Activated B cell treated with CpG ODN at 0.5 μM for 24 hours (primary cell): ENCODE results near the gene CTIF. TPM values are rescaled to one million over a fixed set of nuclear protein-coding genes. Genes with fewer than 3 reads are reported as not detected.

Experiments
- ATAC-seq: fragments of 200-7000 bp; cut with Tn5 transposase; one replicate; pipeline ENCODE4 v1.10.0; 2021; ENCODE audit warnings: low read depth, mild to moderate bottlenecking, moderate library complexity
- CTCF ChIA-PET: fragments of 350-600 bp; sonication (Branson Sonifier 250); formaldehyde crosslinking; loops from one replicate; lab custom pipeline; 2021; ENCODE audit warnings: antibody characterized with exemption; lab: Charles Lee
- POLR2A ChIA-PET: fragments of 350-600 bp; sonication (Branson Sonifier 250); formaldehyde crosslinking; loops from one replicate; lab custom pipeline; 2021; ENCODE audit warnings: antibody characterized with exemption; lab: Charles Lee
- DNase-seq: peaks from one replicate; pipeline ENCODE4 v3.0.0; 2022
- H3K27ac Mint-ChIP-seq: one replicate; pipeline ENCODE4 v1.8.0; 2020; ENCODE audit warnings: mixed read lengths
- H3K27me3 Mint-ChIP-seq: one replicate; pipeline ENCODE4 v1.8.0; 2021; ENCODE audit warnings: mixed read lengths
- H3K36me3 Mint-ChIP-seq: one replicate; pipeline ENCODE4 v1.8.0; 2021; ENCODE audit warnings: low read depth, mixed read lengths
- H3K4me1 Mint-ChIP-seq: one replicate; pipeline ENCODE4 v1.8.0; 2021; ENCODE audit warnings: mixed read lengths
- H3K4me3 Mint-ChIP-seq: one replicate; pipeline ENCODE4 v1.8.0; 2020; ENCODE audit warnings: mild to moderate bottlenecking, mixed read lengths
- H3K9me3 Mint-ChIP-seq: one replicate; pipeline ENCODE4 v1.8.0; 2020; ENCODE audit warnings: mixed read lengths
- intact Hi-C: fragments of 100-400 bp; cut with micrococcal nuclease; formaldehyde crosslinking; loops from one replicate; pipeline ENCODE4 v1.15.1; 2024
- total RNA-seq: library from RNA; stranded (reverse); gene quantifications from 2 replicates; pipeline ENCODE4 v1.2.3, GENCODE V29; 2022
- TF ChIP-seq, protein P1 (sequence below): fragments of 200-600 bp; IDR thresholded peaks from one replicate; pipeline ENCODE4 v1.8.0; 2022; ENCODE audit warnings: antibody characterized with exemption, mild to moderate bottlenecking

CTIF gene
- total RNA-seq, 1 donor from 2014 or later, result 9.3 TPM

DNA sequence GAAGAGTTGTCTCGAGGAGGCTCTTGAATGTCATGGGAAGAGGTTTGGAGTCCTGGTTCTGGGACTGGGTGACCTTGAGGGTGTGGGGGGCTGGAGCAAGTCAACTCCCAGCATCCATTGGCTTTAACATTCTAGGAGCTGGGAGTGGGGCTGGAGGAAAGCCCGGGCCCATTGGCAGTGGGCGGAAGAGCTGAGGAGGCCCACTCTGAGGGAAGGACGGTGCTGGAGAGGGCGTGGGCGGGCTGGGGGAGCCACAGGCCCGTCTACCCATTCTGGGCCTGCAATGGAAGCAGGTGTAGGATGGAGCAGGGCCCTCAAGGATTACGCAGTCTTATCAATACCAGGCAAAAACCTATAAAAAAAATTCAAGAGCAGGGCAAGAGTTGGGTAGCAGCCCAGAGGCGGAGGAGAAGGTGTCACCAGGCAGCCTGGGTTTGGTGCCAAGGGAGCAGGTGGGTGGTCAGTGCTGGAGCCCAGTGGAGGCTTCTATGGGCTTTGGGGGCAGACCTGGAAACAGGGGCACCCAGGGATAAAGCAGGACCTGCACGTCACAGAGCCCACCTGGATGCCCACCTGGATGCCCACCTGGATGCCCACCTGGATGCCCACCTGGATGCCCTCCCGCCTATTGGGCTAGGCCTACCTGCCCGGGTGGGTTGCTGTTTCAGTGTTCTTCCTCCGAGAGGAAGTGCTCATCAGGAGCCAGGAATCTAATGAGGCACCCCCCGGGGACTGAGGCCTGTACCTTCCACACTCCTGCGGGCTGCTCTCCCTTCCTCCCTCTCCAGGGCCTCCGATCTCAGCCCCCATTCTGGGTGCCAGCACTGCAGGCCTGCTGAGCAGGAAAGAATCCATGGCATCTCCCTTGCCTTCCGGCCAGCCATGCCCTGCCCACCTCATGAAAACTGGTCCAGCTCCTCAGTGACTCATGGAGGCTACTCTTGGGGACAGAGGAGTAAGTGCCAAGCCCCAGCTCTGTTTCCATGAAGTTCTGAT, 71.3 kb downstream of the CTIF start:
- CTCF ChIA-PET, result no interaction called here
- Mint-ChIP-seq H3K36me3 (no peaks in the 10 kb centered on the region), H3K27ac (no peak overlapping the region), H3K27me3 (no peaks in the 10 kb centered on the region), H3K4me1 (no peaks in the 10 kb centered on the region), H3K4me3 (no peak overlapping the region), H3K9me3 (no peaks in the 10 kb centered on the region)
- intact Hi-C loops, result no loop called here
- POLR2A ChIA-PET, result no interaction called here
- TF ChIP-seq, protein P1, sequence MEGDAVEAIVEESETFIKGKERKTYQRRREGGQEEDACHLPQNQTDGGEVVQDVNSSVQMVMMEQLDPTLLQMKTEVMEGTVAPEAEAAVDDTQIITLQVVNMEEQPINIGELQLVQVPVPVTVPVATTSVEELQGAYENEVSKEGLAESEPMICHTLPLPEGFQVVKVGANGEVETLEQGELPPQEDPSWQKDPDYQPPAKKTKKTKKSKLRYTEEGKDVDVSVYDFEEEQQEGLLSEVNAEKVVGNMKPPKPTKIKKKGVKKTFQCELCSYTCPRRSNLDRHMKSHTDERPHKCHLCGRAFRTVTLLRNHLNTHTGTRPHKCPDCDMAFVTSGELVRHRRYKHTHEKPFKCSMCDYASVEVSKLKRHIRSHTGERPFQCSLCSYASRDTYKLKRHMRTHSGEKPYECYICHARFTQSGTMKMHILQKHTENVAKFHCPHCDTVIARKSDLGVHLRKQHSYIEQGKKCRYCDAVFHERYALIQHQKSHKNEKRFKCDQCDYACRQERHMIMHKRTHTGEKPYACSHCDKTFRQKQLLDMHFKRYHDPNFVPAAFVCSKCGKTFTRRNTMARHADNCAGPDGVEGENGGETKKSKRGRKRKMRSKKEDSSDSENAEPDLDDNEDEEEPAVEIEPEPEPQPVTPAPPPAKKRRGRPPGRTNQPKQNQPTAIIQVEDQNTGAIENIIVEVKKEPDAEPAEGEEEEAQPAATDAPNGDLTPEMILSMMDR, result no peak
- no peak for DNase-seq
- ATAC-seq, result no peak

DNA sequence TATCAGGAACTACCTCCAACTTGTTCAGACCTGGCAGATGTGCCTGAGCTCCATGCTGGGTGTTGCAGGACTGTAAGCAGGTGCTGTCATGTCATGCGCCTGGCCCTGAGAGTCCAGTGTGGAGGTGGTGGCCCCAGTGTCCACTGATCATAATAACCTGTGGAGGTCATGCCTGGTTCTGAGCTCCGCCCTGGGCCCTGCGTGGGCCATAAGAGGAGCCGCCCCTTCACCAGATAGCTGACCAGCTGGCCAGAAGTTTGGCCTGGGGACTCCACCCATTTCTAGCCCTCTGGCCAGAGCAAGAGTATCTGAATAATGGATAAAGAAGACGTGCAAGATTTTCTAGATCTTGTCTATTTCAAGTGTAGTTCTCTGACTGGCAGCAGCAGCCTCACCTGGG, 72.4 kb downstream of the CTIF start:
- intact Hi-C loops, result no loop called here

DNA sequence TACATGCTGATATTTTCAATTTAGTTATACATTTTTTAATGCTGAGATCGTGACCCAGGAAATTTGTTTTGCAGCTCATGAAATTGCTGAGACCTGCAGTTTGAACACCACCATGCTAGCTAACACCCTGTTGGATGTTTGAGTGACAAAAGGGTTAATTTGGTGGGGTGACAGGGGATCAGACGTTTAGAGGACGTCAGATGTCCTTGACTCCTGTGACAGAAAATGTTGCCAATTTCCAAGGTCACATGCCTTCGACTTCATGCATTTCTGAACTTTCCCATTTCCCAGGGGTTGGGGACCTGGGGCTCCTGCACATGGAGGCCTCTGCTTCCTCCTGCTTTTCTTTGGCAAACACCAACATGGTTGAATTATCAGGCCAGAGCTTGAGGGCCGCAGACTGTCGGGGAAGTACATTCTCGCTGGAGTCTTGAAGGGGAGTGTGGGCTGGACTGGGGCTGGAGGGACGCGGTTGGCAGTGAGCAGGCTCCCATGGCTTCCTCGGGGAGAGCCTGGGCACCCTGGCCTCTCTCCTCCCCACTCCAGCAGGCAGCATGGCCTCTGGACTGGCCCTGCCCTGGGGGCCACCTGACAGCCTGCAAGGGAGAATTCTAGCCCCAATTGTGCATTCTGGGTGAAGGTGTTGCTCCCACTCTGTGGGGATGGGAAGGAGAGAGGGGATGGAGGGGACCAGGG, 73.1 kb downstream of the CTIF start:
- no peak for DNase-seq
- POLR2A ChIA-PET, result no interaction called here

More for the DNA sequence above, 72.4 kb downstream of the CTIF start:
- Mint-ChIP-seq H3K9me3 (no peaks in the 10 kb centered on the region), H3K36me3 (no peaks in the 10 kb centered on the region), H3K27me3 (no peaks in the 10 kb centered on the region), H3K27ac (no peak overlapping the region), H3K4me3 (no peak overlapping the region), H3K4me1 (no peaks in the 10 kb centered on the region)
- ATAC-seq, result no peak
- TF ChIP-seq, protein P1, result no peak
- no peak for DNase-seq
- ChIA-PET CTCF (no interaction called here), POLR2A (no interaction called here)

DNA sequence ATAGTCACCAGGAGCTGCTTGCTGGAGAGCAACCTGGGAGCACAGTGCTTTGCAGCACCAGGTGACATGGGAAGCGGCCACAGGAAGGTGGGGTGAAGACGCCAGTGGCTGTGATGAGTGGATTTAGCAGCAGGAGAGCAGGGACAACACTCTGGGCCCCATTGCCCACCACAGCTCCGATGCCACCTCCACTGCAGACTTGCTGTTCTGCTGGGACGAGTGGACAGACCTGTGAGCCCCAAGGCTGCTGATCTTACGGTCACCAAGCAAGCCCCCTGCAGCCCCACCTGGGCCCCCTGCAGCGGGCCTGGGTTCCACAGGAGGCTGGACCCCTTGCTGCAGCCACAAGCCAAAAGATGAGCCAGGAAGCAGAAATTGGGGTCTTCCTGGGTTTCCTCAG, 73.7 kb downstream of the CTIF start:
- no peaks in the 10 kb centered on the region for H3K27me3 Mint-ChIP-seq
- TF ChIP-seq, protein P1, result no peak
- CTCF ChIA-PET, result no interaction called here
- no peak overlapping the region for H3K4me3 Mint-ChIP-seq
- no peaks in the 10 kb centered on the region for H3K36me3 Mint-ChIP-seq
- intact Hi-C loops, result no loop called here
- H3K4me1 Mint-ChIP-seq, result no peaks in the 10 kb centered on the region
- H3K27ac Mint-ChIP-seq, result no peak overlapping the region
- no peak for ATAC-seq
- no peaks in the 10 kb centered on the region for H3K9me3 Mint-ChIP-seq
- DNase-seq, result no peak
- POLR2A ChIA-PET, result no interaction called here

More for the DNA sequence above, 73.1 kb downstream of the CTIF start:
- Mint-ChIP-seq H3K4me3 (no peak overlapping the region), H3K9me3 (no peaks in the 10 kb centered on the region), H3K27ac (no peak overlapping the region), H3K4me1 (no peaks in the 10 kb centered on the region), H3K36me3 (no peaks in the 10 kb centered on the region), H3K27me3 (no peaks in the 10 kb centered on the region)
- TF ChIP-seq, protein P1, result no peak
- no peak for ATAC-seq
- intact Hi-C loops, result no loop called here
- CTCF ChIA-PET, result no interaction called here

DNA sequence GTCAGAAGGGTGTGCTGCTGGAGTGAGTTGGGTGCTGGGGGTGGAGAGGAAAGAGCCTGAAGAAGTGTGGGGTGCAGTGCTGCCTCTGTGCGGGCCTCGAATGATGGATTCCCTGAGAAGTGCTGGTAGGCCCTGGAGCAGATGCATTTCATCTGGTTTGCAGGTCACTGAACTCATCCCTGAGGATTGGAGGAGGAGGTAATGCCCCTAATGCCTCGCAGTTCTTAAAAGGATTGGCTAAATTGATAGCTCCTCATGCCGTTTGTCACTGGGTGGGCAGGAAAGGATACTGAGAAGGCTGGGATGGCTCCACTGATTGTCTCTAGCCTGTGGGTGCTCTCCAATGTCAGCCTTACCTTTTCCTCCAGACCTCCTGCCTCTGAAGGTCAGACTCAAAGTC, 74.1 kb downstream of the CTIF start:
- Mint-ChIP-seq H3K4me3 (no peak overlapping the region), H3K9me3 (no peaks in the 10 kb centered on the region), H3K4me1 (no peaks in the 10 kb centered on the region), H3K36me3 (no peaks in the 10 kb centered on the region), H3K27me3 (no peaks in the 10 kb centered on the region), H3K27ac (no peak overlapping the region)
- ChIA-PET POLR2A (no interaction called here), CTCF (no interaction called here)
- intact Hi-C loops, result no loop called here
- TF ChIP-seq, protein P1, result no peak
- ATAC-seq (no peak), DNase-seq (no peak)
